K562 (cell line): Measurements from ENCODE around the gene CD55. TPM values are rescaled to one million over a fixed set of nuclear protein-coding genes. Genes with fewer than 3 reads are reported as not detected.
A peak's percentile ranks its signal among the peaks of the same experiment; 100 is the strongest.

Experiments
- EHMT2 ChIP-seq: fragments of 450-650 bp; IDR thresholded peaks from 2 replicates; pipeline ENCODE4 v1.6.1; 2018; ENCODE audit warnings: antibody characterized with exemption
- ILK ChIP-seq: fragments of 450-650 bp; IDR thresholded peaks from 2 replicates; pipeline ENCODE4 v1.6.1; 2016; ENCODE audit warnings: missing genetic modification characterization, low read depth, mild to moderate bottlenecking, missing compliant biosample characterization, moderate library complexity, borderline replicate concordance
- KDM5B ChIP-seq: fragments of 200-600 bp; sonication (generic); IDR thresholded peaks from 2 replicates; pipeline ENCODE4 v1.6.1; 2012; ENCODE audit warnings: low read depth, mild to moderate bottlenecking, moderate library complexity, low read length, control low read depth, inconsistent platforms; ENCODE audit not compliant: insufficient replicate concordance
- MEIS2 ChIP-seq: fragments of 450-650 bp; IDR thresholded peaks from 2 replicates; pipeline ENCODE4 v1.6.1; 2014; ENCODE audit warnings: mild to moderate bottlenecking; ENCODE audit not compliant: partially characterized antibody
- NEUROD1 ChIP-seq: fragments of 150-350 bp; IDR thresholded peaks from 2 replicates; pipeline ENCODE4 v1.6.1; 2014; ENCODE audit warnings: borderline replicate concordance, low read length, low read depth; ENCODE audit not compliant: partially characterized antibody
- NR2C2 ChIP-seq, 2 experiments: fragments of 200-800 bp in 1 of 2; sonication (Bioruptor generic) in 1 of 2; sonication (generic) in 1 of 2; formaldehyde crosslinking in 1 of 2; IDR thresholded peaks; 2 replicates each; pipeline versions ENCODE4 v1.6.1 to v1.8.0; 2016 to 2022; ENCODE audit warnings: mild to moderate bottlenecking in 1 of 2, missing compliant biosample characterization in 1 of 2, missing genetic modification characterization in 1 of 2, missing genetic modification reagents in 1 of 2
- TCF7L2 ChIP-seq: fragments of 150-350 bp; IDR thresholded peaks from 2 replicates; pipeline ENCODE4 v1.6.1; 2016; ENCODE audit warnings: low read depth, mild to moderate bottlenecking, low read length, moderate library complexity
- TOE1 ChIP-seq, 2 experiments: fragments of 450-650 bp in 1 of 2; sonication (generic) in 1 of 2; formaldehyde crosslinking in 1 of 2; IDR thresholded peaks; 2 replicates each; pipeline versions ENCODE4 v1.7.1 to v1.8.0; 2016 to 2022; ENCODE audit warnings: borderline replicate concordance in 2 of 2, mild to moderate bottlenecking in 2 of 2, antibody characterized with exemption in 1 of 2, inconsistent platforms in 1 of 2, low read depth in 1 of 2, missing genetic modification reagents in 1 of 2, moderate library complexity in 1 of 2
- XRCC5 ChIP-seq: fragments of 200-400 bp; formaldehyde crosslinking; IDR thresholded peaks from 2 replicates; pipeline ENCODE4 v1.6.1; 2017; ENCODE audit warnings: low read depth, mild to moderate bottlenecking, low read length
- ZBTB7A ChIP-seq: IDR thresholded peaks from 2 replicates; pipeline ENCODE4 v1.6.1; 2011; ENCODE audit warnings: low read depth, mild to moderate bottlenecking, low read length, moderate library complexity, borderline replicate concordance; ENCODE audit not compliant: control insufficient read depth
- ZNF316 ChIP-seq: fragments of 450-650 bp; IDR thresholded peaks from 2 replicates; pipeline ENCODE4 v1.6.1; 2016
- polyA plus RNA-seq, 8 experiments: library from polyadenylated mRNA; depleted of rRNA in 4 of 8; stranded (reverse) in 5 of 8; unstranded in 3 of 8; fragments of >200 nt; fragmentation: Nextera tagmentation in 2 of 8; fragmentation: Illumina TruSeq in 1 of 8; extraction: Ambion mirVana in 2 of 8; extraction: Trizol in 1 of 8; gene quantifications; 2 replicates each; pipeline versions ENCODE4 v1.2.1 to v1.2.3, GENCODE V29; 2011 to 2014; ENCODE audit warnings: inconsistent platforms in 1 of 8, missing spikeins in 1 of 8
- total RNA-seq, 7 experiments: library from RNA; depleted of rRNA in 6 of 7; stranded (reverse); fragments of >200 nt in 6 of 7; fragmentation: Illumina TruSeq in 2 of 7; extraction: Trizol in 2 of 7; gene quantifications; 2 replicates each; pipeline versions ENCODE4 v1.2.1 to v1.2.3, GENCODE V29; 2011 to 2021; ENCODE audit warnings: low replicate concordance in 1 of 7
- TF ChIP-seq, protein P1 (sequence below): fragments of 250-450 bp; sonication (Bioruptor Pico); IDR thresholded peaks from 2 replicates; pipeline ENCODE4 v1.8.0; 2021; ENCODE audit warnings: moderate library complexity, mild to moderate bottlenecking, inconsistent platforms
- TF ChIP-seq, protein P2 (sequence below): fragments of 250-450 bp; sonication (Bioruptor Pico); IDR thresholded peaks from 2 replicates; pipeline ENCODE4 v1.4.0; 2020; ENCODE audit warnings: mild to moderate bottlenecking, moderate library complexity, borderline replicate concordance
- TF ChIP-seq, protein P3 (sequence below), 2 experiments: fragments of 450-650 bp; IDR thresholded peaks; 2 replicates each; pipeline ENCODE4 v1.6.1; 2016; ENCODE audit warnings: mild to moderate bottlenecking in 2 of 2, borderline replicate concordance in 1 of 2, low read depth in 1 of 2, moderate library complexity in 1 of 2

Gene CD55
- total and polyA plus RNA-seq, 9 of the 15 experiments (the other 6 are each of a cell fraction or from before 2014, with no cell fraction given): 17.7 to 150 (median 97.0) TPM

- TF ChIP-seq KDM5B (no peak), NR2C2 (CRISPR knock-in tag; IDR thresholded peaks at IDR 0.05) (no peak), NR2C2 (tag; IDR thresholded peaks at IDR 0.05) (peak; percentile 40; the same call in 1 of the 2 replicates), EHMT2 (no peak), TOE1 (IDR thresholded peaks at IDR 0.05; ENCODE audit: borderline replicate concordance) (no peak), TOE1 (CRISPR knock-in tag; IDR thresholded peaks at IDR 0.05; ENCODE audit: borderline replicate concordance, low read depth) (no peak), TCF7L2 (no peak), MEIS2 (no peak), ZBTB7A (no peak), NEUROD1 (no peak), XRCC5 (no peak), ILK (tag) (no peak), ZNF316 (no peak)
- TF ChIP-seq, protein P1, sequence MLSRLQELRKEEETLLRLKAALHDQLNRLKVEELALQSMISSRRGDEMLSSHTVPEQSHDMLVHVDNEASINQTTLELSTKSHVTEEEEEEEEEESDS (CRISPR knock-in tag): no peak
- TF ChIP-seq, protein P2, sequence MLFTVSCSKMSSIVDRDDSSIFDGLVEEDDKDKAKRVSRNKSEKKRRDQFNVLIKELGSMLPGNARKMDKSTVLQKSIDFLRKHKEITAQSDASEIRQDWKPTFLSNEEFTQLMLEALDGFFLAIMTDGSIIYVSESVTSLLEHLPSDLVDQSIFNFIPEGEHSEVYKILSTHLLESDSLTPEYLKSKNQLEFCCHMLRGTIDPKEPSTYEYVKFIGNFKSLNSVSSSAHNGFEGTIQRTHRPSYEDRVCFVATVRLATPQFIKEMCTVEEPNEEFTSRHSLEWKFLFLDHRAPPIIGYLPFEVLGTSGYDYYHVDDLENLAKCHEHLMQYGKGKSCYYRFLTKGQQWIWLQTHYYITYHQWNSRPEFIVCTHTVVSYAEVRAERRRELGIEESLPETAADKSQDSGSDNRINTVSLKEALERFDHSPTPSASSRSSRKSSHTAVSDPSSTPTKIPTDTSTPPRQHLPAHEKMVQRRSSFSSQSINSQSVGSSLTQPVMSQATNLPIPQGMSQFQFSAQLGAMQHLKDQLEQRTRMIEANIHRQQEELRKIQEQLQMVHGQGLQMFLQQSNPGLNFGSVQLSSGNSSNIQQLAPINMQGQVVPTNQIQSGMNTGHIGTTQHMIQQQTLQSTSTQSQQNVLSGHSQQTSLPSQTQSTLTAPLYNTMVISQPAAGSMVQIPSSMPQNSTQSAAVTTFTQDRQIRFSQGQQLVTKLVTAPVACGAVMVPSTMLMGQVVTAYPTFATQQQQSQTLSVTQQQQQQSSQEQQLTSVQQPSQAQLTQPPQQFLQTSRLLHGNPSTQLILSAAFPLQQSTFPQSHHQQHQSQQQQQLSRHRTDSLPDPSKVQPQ (CRISPR knock-in tag): no peak
- TF ChIP-seq, protein P3, sequence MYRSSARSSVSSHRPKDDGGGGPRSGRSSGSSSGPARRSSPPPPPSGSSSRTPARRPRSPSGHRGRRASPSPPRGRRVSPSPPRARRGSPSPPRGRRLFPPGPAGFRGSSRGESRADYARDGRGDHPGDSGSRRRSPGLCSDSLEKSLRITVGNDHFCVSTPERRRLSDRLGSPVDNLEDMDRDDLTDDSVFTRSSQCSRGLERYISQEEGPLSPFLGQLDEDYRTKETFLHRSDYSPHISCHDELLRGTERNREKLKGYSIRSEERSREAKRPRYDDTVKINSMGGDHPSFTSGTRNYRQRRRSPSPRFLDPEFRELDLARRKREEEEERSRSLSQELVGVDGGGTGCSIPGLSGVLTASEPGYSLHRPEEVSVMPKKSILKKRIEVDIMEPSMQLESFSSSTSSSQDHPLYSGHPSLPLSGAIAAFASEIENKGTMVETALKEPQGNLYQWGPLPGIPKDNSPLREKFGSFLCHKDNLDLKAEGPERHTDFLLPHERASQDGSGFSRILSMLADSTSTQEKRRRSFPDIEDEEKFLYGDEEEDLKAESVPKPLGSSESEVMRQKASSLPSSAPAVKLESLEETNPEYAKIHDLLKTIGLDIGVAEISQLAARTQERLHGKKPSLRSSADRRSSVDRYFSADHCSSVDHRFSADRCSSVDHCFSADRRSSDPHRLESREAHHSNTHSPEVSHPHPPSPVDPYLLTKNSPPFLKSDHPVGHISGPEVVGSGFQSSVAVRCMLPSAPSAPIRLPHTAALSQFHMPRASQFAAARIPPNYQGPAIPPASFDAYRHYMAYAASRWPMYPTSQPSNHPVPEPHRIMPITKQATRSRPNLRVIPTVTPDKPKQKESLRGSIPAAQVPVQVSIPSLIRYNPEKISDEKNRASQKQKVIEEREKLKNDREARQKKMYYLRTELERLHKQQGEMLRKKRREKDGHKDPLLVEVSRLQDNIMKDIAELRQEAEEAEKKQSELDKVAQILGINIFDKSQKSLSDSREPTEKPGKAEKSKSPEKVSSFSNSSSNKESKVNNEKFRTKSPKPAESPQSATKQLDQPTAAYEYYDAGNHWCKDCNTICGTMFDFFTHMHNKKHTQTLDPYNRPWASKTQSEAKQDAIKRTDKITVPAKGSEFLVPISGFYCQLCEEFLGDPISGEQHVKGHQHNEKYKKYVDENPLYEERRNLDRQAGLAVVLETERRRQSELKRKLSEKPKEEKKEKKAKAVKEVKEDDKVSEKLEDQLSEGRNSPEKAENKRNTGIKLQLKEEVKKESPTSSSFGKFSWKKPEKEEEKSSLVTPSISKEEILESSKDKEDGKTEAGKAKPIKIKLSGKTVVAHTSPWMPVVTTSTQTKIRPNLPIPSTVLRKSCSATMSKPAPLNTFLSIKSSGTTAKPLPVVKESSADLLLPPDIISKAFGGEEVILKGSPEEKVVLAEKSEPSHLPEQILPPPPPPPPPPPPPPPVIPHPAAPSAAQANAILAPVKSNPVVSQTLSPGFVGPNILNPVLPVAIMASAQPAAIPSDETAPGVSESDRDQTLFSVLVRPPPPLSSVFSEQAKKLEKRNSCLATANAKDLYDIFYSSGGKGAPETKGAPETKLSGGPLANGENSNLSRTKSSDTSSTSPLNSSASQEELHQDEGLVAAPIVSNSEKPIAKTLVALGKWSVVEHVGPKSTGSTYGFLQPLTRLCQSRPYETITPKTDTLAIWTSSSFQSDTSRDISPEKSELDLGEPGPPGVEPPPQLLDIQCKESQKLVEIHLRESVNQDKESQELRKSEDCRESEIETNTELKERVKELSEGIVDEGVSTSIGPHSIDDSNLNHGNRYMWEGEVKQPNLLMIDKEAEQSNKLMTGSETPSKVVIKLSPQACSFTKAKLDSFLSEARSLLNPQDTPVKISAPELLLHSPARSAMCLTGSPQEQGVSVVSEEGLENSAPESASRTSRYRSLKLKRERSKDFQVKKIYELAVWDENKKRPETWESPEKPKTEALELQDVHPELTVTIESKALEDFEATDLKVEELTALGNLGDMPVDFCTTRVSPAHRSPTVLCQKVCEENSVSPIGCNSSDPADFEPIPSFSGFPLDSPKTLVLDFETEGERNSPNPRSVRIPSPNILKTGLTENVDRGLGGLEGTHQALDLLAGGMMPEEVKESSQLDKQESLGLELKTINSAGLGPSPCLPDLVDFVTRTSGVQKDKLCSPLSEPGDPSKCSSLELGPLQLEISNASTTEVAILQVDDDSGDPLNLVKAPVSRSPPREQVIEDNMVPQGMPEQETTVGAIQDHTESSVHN (IDR thresholded peaks at IDR 0.05; ENCODE audit: borderline replicate concordance in 1 of 2, low read depth in 1 of 2): no peak
These were observed 37.1 kb upstream of the CD55 start (continued) for GRCh38 chr1:207284209-207284897.
